ENCODE measurements around the gene PLEKHB1. TPM values are rescaled to one million over a fixed set of nuclear protein-coding genes. Genes with fewer than 3 reads are reported as not detected.

PLEKHB1 gene
- total and polyA plus RNA-seq, 8 donors, result 5.3 to 90.1 (median 13.4) TPM; not detected in 1

DNA sequence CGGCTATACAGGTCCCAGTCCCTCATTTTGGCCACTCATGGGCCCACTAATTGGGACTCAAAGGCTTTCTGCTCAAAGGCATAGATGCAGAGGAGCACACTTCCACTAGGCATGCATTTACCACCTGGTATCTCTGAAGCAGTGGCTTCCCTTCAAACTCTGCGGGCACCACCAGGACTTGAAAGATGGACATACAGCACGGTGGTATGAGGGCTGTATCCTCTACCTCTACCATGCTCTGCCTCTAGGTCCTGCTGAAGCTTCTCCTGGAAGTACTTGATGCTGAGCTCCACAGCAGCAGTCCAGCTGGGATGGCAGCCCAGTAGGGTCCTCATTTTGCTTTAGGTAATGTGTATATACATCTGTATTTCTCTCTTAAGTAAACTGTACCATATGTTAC, 64.6 kb downstream of the PLEKHB1 start:
- Histone ChIP-seq H3K27me3 (no peaks in the 10 kb centered on the region), H3K36me3 (peaks cover 19 to 76% (median 63%) of the 10 kb centered on the region in 4 donors), H3K4me3 (no peak overlapping the region), H3K27ac (no peak overlapping the region), H3K9me3 (no peaks in the 10 kb centered on the region), H3K4me1 (peaks cover 0 to 7% (median 1%) of the 10 kb centered on the region in 4 donors)
- intact Hi-C loops (cut with DNase I; ENCODE audit: low total_unique reads), result no loop called here
- no peak for DNase-seq
- 74 to 99% (median 98%) methylated on average over 3 of the region's 3 CpGs for WGBS, 5 donors
- TF ChIP-seq POLR2AphosphoS5 (IDR thresholded peaks at IDR 0.05), result no peak
- TF ChIP-seq, protein P1, sequence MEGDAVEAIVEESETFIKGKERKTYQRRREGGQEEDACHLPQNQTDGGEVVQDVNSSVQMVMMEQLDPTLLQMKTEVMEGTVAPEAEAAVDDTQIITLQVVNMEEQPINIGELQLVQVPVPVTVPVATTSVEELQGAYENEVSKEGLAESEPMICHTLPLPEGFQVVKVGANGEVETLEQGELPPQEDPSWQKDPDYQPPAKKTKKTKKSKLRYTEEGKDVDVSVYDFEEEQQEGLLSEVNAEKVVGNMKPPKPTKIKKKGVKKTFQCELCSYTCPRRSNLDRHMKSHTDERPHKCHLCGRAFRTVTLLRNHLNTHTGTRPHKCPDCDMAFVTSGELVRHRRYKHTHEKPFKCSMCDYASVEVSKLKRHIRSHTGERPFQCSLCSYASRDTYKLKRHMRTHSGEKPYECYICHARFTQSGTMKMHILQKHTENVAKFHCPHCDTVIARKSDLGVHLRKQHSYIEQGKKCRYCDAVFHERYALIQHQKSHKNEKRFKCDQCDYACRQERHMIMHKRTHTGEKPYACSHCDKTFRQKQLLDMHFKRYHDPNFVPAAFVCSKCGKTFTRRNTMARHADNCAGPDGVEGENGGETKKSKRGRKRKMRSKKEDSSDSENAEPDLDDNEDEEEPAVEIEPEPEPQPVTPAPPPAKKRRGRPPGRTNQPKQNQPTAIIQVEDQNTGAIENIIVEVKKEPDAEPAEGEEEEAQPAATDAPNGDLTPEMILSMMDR (IDR thresholded peaks at IDR 0.05), result no peak
- TF ChIP-seq EP300 (IDR thresholded peaks at IDR 0.05), result no peak
- no peak for TF ChIP-seq POLR2A (IDR thresholded peaks at IDR 0.05)

Other genes starting within 250 kb of the PLEKHB1 start
- 10 to 100 TPM in 3 of 5 donors, 1 to 10 TPM in 2; 4.9 to 25.4 (median 21.5) TPM for gene FAM168A, start 48.5 kb upstream of the PLEKHB1 start, total RNA-seq
- gene FAM168A, start 48.5 kb upstream of the PLEKHB1 start, polyA plus RNA-seq, result 1 to 10 TPM; 4.3 to 5.5 (median 4.6) TPM
- gene RAB6A, start 114.5 kb downstream of the PLEKHB1 start, total RNA-seq, result 100 to 1,000 TPM in 2 of 5 donors, 10 to 100 TPM in 3; 43.2 to 373 (median 89.4) TPM
- gene RAB6A, start 114.5 kb downstream of the PLEKHB1 start, polyA plus RNA-seq, result 10 to 100 TPM; 34.7 to 64.5 (median 49.3) TPM
- gene MRPL48, start 141.3 kb downstream of the PLEKHB1 start, total RNA-seq, result 100 to 1,000 TPM in 1 of 5 donors, 10 to 100 TPM in 2, 1 to 10 TPM in 2; 1.2 to 118 (median 19.7) TPM
- gene MRPL48, start 141.3 kb downstream of the PLEKHB1 start, polyA plus RNA-seq, result 10 to 100 TPM; 36.1 to 50.5 (median 38.6) TPM
- 10 to 100 TPM in 4 of 5 donors, 1 to 10 TPM in 1; 6.1 to 80.1 (median 42.0) TPM for gene COA4, start 230.3 kb downstream of the PLEKHB1 start, total RNA-seq
- 10 to 100 TPM; 71.1 to 94.0 (median 84.5) TPM for gene COA4, start 230.3 kb downstream of the PLEKHB1 start, polyA plus RNA-seq
- 10 to 100 TPM in 2 of 5 donors, 1 to 10 TPM in 2, not detected in 1; 5.4 to 20.4 (median 12.1) TPM for gene PAAF1, start 230.4 kb downstream of the PLEKHB1 start, total RNA-seq
- 10 to 100 TPM in 2 of 3 donors, 1 to 10 TPM in 1; 10.0 to 20.3 (median 13.1) TPM for gene PAAF1, start 230.4 kb downstream of the PLEKHB1 start, polyA plus RNA-seq